Measurements from ENCODE around the gene SEPTIN1. TPM values are rescaled to one million over a fixed set of nuclear protein-coding genes. Genes with fewer than 3 reads are reported as not detected.

SEPTIN1 gene
- total and polyA plus RNA-seq, 2 of the 13 experiments (the other 11 are each of a cell fraction or from before 2014, with no cell fraction given): 0.18 to 0.67 TPM

GRCh38 chr16:30353438-30354129 is 28.8 kb downstream of the SEPTIN1 start (continued):
- no peak for TF ChIP-seq AHDC1 (CRISPR knock-in tag; IDR thresholded peaks at IDR 0.05; ENCODE audit: borderline replicate concordance)
- no peak for TF ChIP-seq LCORL (IDR thresholded peaks at IDR 0.05)
- no peak for TF ChIP-seq LCORL (CRISPR knock-in tag; IDR thresholded peaks at IDR 0.05)
- no peak for TF ChIP-seq ZNF879 (CRISPR knock-in tag; IDR thresholded peaks at IDR 0.05)
